GM18951 (cell line): Measurements from ENCODE around the gene KDSR.
A peak's percentile ranks its signal among the peaks of the same experiment; 100 is the strongest.

Experiments
- POLR2A ChIP-seq: IDR thresholded peaks from 4 replicates; pipeline ENCODE4 v1.6.1; 2011; ENCODE audit warnings: mild to moderate bottlenecking; ENCODE audit not compliant: insufficient read length, insufficient read depth; ENCODE audit errors: extremely low read depth
- in situ Hi-C: fragments of 300-500 bp; cut with MboI; formaldehyde crosslinking; loops from one replicate; pipeline ENCODE4 v1.12.0; 2022; ENCODE audit warnings: low sequenced_read_pairs, mixed read lengths, inconsistent platforms; ENCODE audit not compliant: unreplicated experiment

The KDSR gene

GRCh38 chr18:63321291-63321690 is 45.7 kb downstream of the KDSR start:
- no peak for TF ChIP-seq POLR2A

GRCh38 chr18:63320975-63321265 is 46.1 kb downstream of the KDSR start:
- in situ Hi-C loops, result loop anchor here (5.0 kb wide), 1 partner anchor 304 kb away; no protein-coding TSS in a partner anchor
- no peak for TF ChIP-seq POLR2A

More at GRCh38 chr18:63321291-63321690, 45.7 kb downstream of the KDSR start:
- in situ Hi-C loops, result loop anchor here (5.0 kb wide), 1 partner anchor 304 kb away; no protein-coding TSS in a partner anchor

- peak; percentile 62 for TF ChIP-seq POLR2A
- in situ Hi-C loops, result loop anchor here (5.0 kb wide), 1 partner anchor 303 kb away; no protein-coding TSS in a partner anchor
Observed at GRCh38 chr18:63320123-63320974, 46.7 kb downstream of the KDSR start.

GRCh38 chr18:63319383-63320122 is 47.5 kb downstream of the KDSR start, which contains the start of gene BCL2:
Gene BCL2, minus strand, starts transcription at chr18:63319769.
- in situ Hi-C loops, result loop anchor here (5.0 kb wide), 2 partner anchors 177 to 302 kb away; no protein-coding TSS in a partner anchor
- TF ChIP-seq POLR2A, result peak; percentile 49

- TF ChIP-seq POLR2A, result no peak
- in situ Hi-C loops, result loop anchor here (5.0 kb wide), 1 partner anchor 177 kb away; no protein-coding TSS in a partner anchor
Observed at GRCh38 chr18:63318889-63319382, 48.1 kb downstream of the KDSR start.

- in situ Hi-C loops, result loop anchor here (5.0 kb wide), 1 partner anchor 176 kb away; no protein-coding TSS in a partner anchor
- peak; percentile 44 for TF ChIP-seq POLR2A
Observed at GRCh38 chr18:63317982-63318888, 48.8 kb downstream of the KDSR start.

- no peak for TF ChIP-seq POLR2A
- in situ Hi-C loops, result loop anchor here (5.0 kb wide), 1 partner anchor 175 kb away; no protein-coding TSS in a partner anchor
Observed at GRCh38 chr18:63317556-63317946, 49.5 kb downstream of the KDSR start.

- TF ChIP-seq POLR2A, result peak; percentile 63
- in situ Hi-C loops, result loop anchor here (5.0 kb wide), 1 partner anchor 175 kb away; no protein-coding TSS in a partner anchor
Observed at GRCh38 chr18:63316612-63317555, 50.1 kb downstream of the KDSR start.

- TF ChIP-seq POLR2A, result no peak
- in situ Hi-C loops, result loop anchor here (5.0 kb wide), 1 partner anchor 174 kb away; no protein-coding TSS in a partner anchor
Observed at GRCh38 chr18:63315876-63316275, 51.1 kb downstream of the KDSR start.

- in situ Hi-C loops, result loop anchor here (5.0 kb wide), 1 partner anchor 173 kb away; no protein-coding TSS in a partner anchor
Observed at GRCh38 chr18:63315131-63315662, 51.8 kb downstream of the KDSR start.

More at GRCh38 chr18:63315131-63315662, 51.8 kb downstream of the KDSR start:
- TF ChIP-seq POLR2A, result no peak
